Measurements from ENCODE around the gene ALLC.

The ALLC gene

DNA sequence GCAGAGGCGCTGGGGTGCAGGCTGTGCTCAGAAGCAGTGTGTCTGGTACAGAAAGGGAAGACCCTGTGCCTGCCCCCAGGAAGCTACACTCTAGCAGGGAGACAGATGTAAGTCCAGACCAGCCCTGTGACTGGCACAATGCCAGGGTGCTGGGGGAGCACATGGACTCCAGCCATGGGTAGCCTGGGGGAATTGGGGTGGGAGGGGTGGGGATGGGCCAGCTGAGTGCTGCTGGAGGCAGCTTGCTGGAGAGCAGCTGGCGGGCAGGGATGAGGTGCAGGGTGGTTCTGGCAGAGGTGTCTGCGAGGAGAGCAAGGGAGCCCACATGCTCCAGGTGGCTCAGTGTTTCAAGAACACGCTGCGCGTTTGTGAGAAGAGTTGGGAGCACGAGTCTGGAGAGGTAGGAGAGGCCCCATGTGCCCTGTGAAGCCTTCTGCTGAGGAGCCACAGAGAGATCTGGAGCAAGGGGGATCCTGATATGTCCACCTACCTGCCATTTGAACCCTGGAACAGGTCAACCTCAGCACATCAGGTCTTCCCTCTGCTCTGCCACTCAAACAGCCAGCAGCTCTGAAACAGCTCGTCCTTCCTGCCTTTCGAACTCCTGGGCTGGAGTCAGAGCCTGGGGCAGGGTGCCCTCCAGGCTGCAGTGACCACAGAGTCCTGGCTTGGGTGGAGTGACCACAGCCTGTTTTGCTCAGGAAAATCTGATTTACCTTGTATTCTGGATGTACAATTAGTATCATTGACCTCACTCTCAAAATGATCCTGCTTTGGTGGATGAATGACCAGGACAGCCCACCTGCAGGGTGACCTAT is 15.1 kb downstream of the ALLC start:
- Histone ChIP-seq H3K9ac (no peak overlapping the region), H3K79me2 (no peaks in the 10 kb centered on the region), H3K36me3 (ENCODE audit: control insufficient read depth, insufficient read depth, low read length) (no peaks in the 10 kb centered on the region), H3K4me2 (ENCODE audit: low read length) (no peak overlapping the region), H2AFZ (no peak overlapping the region), H3K27ac (no peak overlapping the region), H3K9me3 (ENCODE audit: control insufficient read depth, low read length) (no peaks in the 10 kb centered on the region), H3K27me3 (ENCODE audit: control insufficient read depth, insufficient read depth, low read length) (no peaks in the 10 kb centered on the region), H3K4me3 (ENCODE audit: low read depth, low read length) (no peak overlapping the region), H3K4me1 (no peaks in the 10 kb centered on the region)
- no peak for TF ChIP-seq CTCF (IDR thresholded peaks at IDR 0.05)

- no peaks in the 10 kb centered on the region for H3K36me3 ChIP-seq (ENCODE audit: control insufficient read depth, insufficient read depth, low read length)
- H3K27me3 ChIP-seq (ENCODE audit: control insufficient read depth, insufficient read depth, low read length): no peaks in the 10 kb centered on the region
- H3K4me1 ChIP-seq: no peaks in the 10 kb centered on the region
- no peak overlapping the region for H3K27ac ChIP-seq
- H3K4me2 ChIP-seq (ENCODE audit: low read length): no peak overlapping the region
- H3K79me2 ChIP-seq: no peaks in the 10 kb centered on the region
- no peak overlapping the region for H2AFZ ChIP-seq
- H3K9me3 ChIP-seq (ENCODE audit: control insufficient read depth, low read length): no peaks in the 10 kb centered on the region
- no peak for TF ChIP-seq CTCF (IDR thresholded peaks at IDR 0.05)
- no peak overlapping the region for H3K9ac ChIP-seq
- H3K4me3 ChIP-seq (ENCODE audit: low read depth, low read length): no peak overlapping the region
Measured at GRCh38 chr2:3674066-3674845, 16.3 kb downstream of the ALLC start.

- Histone ChIP-seq H3K4me1 (no peaks in the 10 kb centered on the region), H3K9me3 (ENCODE audit: control insufficient read depth, low read length) (no peaks in the 10 kb centered on the region), H2AFZ (no peak overlapping the region), H3K27me3 (ENCODE audit: control insufficient read depth, insufficient read depth, low read length) (no peaks in the 10 kb centered on the region), H3K27ac (no peak overlapping the region), H3K9ac (no peak overlapping the region), H3K4me3 (ENCODE audit: low read depth, low read length) (no peak overlapping the region), H3K36me3 (ENCODE audit: control insufficient read depth, insufficient read depth, low read length) (no peaks in the 10 kb centered on the region), H3K79me2 (no peaks in the 10 kb centered on the region), H3K4me2 (ENCODE audit: low read length) (no peak overlapping the region)
- TF ChIP-seq CTCF (IDR thresholded peaks at IDR 0.05): no peak
Measured at GRCh38 chr2:3675687-3676086, 17.7 kb downstream of the ALLC start.

DNA sequence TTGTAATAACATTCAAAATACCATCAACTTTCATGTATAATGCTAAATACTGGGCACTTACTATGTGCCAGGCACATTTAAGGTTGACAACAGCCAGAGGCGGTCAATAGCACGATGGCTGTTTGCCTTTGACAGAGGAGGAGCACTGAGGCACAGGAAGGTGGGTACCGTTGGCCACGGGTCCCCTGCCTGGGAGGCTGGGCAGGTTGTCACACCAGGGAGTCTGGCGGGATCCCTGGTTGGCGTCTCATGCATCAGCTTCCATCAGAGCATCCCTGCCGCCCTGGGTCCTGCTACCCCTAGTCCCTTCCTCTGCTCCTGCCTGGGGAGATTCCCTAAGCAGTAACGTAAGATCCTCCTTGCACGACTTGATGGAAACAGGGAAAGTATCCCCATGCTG is 19.4 kb downstream of the ALLC start:
- Histone ChIP-seq H3K27me3 (ENCODE audit: control insufficient read depth, insufficient read depth, low read length) (no peaks in the 10 kb centered on the region), H2AFZ (no peak overlapping the region), H3K36me3 (ENCODE audit: control insufficient read depth, insufficient read depth, low read length) (no peaks in the 10 kb centered on the region), H3K4me2 (ENCODE audit: low read length) (no peak overlapping the region), H3K4me1 (no peaks in the 10 kb centered on the region), H3K27ac (no peak overlapping the region), H3K9me3 (ENCODE audit: control insufficient read depth, low read length) (no peaks in the 10 kb centered on the region), H3K79me2 (no peaks in the 10 kb centered on the region), H3K4me3 (ENCODE audit: low read depth, low read length) (no peak overlapping the region), H3K9ac (no peak overlapping the region)
- no peak for TF ChIP-seq CTCF (IDR thresholded peaks at IDR 0.05)

All from parathyroid adenoma (tissue), 2 donors.